HK-2 (cell line): Measurements from ENCODE around the gene PARD6A.
"Not testable (repeated sequence)": the region's sequence is repeated elsewhere in the genome, so short reads cannot be mapped to it uniquely, and the experiment has no call there.

ENCODE experiments used
- DNase-seq: peaks from one replicate; pipeline ENCODE4 v3.0.0-alpha.2; 2018; ENCODE audit not compliant: unreplicated experiment

PARD6A gene

DNA sequence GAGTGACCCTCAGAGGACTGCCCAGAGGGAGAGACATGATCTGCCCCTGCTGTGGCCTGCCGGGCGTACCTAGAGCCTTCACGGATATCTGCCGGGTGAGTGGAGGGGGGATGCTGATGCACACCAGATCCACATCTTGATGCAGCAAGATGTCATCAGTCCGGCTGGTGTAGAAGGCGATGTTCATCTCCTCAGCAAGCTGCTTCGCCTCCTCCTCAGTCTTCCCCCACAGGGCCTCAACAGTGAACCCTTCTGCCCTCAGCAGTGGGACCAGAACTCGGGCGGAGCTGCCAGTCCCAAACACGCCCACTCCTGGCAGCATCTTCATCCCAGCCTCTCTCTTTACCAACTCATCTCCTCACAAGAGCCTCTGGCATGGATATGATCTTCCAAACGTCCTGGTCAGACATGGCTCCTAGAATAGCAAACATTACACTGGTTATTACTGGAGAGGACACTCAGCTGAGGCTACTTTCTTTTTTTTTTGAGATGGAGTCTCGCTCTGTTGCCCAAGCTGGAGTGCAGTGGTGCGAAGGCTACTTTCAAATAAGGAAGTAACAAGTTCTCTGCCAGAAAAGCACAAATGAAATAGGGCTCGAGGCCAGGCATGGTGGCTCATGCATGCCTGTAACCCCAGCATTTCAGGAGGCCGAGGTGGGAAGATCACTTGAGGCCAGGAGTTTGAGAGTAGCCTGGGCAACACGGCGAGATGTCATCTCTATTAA is 24.8 kb downstream of the PARD6A start:
- no peak for DNase-seq

GRCh38 chr16:67693517-67694285 is 32.9 kb downstream of the PARD6A start:
- not testable (repeated sequence) for DNase-seq

DNA sequence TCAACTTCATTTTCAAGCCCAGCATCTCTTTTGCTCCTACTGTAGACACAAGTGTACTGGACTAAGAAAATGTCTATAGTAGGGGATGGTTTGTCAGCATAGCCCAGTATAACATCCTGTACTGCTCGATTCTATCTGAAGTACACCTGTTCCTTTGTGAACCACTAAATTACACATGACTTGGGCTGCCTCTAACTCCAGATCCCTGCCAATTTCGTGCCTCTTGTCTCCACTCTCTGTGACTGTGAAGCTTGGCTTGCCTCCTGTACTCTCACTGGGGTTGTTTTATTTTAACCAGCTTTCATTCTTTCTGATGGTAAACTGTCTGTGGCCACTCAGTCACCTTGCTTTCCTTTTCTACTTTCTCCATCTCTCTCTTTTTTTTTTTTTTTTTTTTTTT is 33.9 kb downstream of the PARD6A start:
- DNase-seq, result no peak

DNA sequence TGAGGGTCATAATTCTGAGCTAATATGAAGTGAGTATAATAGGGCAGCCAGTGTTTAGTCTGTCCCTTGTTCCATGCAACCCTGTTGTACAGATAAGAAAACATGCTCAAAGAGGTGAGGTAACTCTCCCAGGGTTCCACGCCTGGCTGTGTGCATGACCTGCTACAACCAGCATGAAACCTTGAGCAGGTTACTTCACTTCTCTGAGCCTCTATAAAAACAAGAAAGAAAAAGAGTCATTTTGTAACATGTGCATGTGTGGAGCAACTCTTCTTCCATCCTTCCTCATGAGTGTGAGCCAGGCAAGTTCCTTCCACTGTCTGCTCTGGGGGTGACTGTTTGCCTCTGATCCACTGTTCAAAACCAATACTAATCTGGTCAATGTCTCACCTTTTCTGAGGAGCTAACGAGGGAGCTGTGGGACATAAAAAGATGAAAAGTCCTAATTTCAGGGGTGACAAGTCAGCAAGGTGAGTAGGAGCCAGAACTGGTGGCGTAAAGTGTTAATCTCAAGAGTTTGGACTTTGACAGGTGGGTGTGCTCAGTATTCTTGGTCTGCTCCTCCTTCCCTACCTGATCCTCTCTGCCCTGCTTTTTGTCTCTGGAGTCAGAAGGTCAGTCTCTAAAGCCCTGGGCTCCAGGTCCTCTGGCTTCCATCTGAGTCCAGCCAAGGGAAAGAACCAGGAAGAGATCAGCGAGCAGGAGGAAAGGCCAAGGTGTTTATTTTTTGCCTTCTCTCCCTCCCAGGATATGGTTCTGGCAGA is 36.8 kb downstream of the PARD6A start:
- no peak for DNase-seq

- no peak for DNase-seq
These were observed 38.5 kb downstream of the PARD6A start for GRCh38 chr16:67699265-67699664.

GRCh38 chr16:67701420-67701819 is 40.7 kb downstream of the PARD6A start:
- DNase-seq, result no peak

DNA sequence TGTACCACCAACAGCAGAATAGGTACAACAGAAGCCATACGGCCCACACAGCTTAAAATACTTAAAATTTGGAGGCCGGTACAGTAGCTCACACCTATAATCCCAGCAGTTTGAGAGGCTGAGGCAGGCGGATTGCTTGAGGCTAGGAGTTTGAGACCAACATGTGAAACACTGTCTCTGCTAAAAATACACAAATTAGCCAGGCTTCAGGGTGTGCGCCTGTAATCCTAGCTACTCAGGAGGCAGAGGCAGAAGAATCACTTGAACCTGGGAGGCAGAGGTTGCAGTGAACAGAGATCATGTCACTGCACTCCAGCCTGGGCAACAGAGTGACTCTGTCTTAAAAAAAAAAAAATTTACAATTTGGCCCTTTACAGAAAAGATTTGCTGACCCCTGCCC is 41.4 kb downstream of the PARD6A start:
- DNase-seq, result no peak

- no peak for DNase-seq
These were observed 42.9 kb downstream of the PARD6A start for GRCh38 chr16:67703626-67704025.

- DNase-seq, result no peak
These were observed 43.4 kb downstream of the PARD6A start for GRCh38 chr16:67704110-67704509.

- DNase-seq, result no peak
These were observed 46.5 kb downstream of the PARD6A start for GRCh38 chr16:67707210-67707609.

DNA sequence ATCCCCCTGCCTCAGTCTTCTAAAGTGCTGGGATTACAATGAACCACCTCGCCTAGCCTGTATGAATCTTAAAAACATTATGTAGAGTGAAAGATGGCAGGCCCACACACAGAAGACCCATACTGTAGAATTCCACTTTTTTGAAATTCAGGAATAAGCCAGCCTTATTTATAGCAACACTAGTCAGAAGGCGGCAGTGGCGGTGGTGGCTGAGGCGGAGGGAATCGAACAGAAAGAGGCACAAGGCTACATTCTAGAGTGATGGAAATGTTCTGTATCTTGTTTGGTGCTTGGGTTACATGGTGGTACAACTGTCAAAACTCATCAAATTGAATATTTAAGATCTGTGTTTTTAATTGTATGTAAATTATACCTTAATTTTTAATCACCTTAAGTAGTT is 47.0 kb downstream of the PARD6A start:
- no peak for DNase-seq

- no peak for DNase-seq
These were observed 47.6 kb downstream of the PARD6A start for GRCh38 chr16:67708368-67708771.

DNA sequence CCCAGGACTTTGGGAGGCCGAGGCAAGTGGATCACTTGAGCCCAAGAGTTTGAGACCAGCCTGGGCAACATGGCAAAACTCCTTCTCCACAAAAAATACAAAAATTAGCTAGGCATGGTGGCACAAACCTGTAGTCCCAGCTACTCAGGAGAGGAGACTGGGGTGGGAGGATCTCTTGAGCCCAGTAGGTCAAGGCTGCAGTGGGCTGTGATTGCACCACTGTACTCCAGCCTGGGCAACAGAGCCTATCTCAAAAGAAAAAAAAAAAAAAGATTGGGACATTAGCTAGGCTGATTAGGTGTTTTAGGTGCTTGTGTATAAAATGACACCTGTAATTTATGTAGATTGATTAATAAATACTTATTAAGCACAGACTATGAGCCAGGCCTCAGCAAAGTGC is 48.3 kb downstream of the PARD6A start:
- no peak for DNase-seq

- no peak for DNase-seq
These were observed 49.8 kb downstream of the PARD6A start for GRCh38 chr16:67710607-67711006.
